Activated effector memory CD4-positive, alpha-beta T cell treated with Interleukin-2 at 50 U/mL for 16 hours (primary cell): ENCODE data around the gene PTAFR.

Source experiments
- DNase-seq: peaks from one replicate; pipeline ENCODE4 v3.0.0-alpha.2; 2020

The PTAFR gene

DNA sequence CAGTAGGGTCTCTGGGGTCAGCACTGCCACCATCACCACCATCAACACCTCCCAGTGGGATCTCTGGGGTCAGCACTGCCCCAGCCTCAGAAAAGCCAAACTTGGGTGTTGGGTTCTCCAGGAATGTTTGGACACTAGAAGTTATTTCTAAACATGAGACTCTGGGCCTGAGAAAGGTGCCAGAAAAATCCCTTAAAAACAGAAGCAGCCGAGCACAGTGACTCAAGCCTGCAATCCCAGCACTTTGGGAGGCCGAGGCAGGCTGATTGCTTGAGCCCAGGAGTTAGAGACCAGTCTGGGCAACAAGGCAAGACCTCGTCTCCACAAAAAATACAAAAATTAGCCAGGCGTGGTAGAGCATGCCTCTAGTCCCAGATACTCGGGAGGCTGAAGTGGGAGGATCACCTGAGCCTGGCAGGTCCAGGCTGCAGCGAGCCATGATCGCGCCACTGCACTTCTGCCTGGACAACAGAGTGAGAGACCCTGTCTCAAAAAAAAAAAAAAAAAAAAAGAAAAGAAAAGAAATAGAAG is 470 bp downstream of the PTAFR start:
- DNase-seq = no peak

GRCh38 chr1:28173980-28174297 is 2.6 kb downstream of the PTAFR start:
- DNase-seq = no peak

- DNase-seq = no peak
These were observed 3.1 kb downstream of the PTAFR start for GRCh38 chr1:28173151-28173979.

DNA sequence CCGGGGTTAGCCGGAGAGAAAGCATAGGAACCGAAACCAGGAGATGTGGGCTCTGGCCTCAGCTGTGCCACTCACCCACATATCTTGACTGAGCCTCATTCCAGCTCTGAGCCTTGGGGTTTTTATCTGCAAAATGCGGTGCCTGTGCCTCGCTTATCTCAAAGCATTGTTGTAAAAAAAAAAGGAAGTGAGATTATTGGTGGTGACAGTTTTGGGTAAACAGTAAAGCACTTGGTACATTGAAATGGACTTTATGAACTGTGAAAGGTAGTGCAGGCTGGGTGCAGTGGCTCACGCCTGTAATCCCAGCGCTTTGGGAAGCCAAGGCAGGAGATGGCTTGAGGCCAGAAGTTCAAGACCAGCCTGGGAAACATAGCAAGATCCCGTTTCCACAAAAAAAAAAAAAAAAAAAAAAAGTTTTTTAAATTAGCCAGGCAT is 3.8 kb downstream of the PTAFR start:
- no peak for DNase-seq

DNA sequence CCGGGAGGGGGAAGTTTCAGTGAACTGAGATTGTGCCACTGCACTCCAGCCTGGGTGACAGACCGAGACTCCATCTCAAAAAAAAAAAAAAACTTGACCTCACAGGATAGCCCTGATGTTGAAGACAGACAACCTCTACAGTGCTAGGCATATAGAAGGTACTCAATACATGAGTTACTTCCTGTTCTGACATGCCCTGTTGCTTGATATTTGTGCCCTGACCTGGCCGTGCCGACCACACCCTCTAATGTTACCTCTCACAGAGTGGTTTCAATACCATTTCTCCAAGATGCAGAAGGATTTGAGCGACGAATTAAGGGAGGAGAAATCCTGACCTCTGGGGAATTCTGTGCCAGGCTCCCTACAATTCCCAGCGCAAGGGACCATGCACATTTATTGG is 5.2 kb downstream of the PTAFR start:
- DNase-seq = no peak

- no peak for DNase-seq
These were observed 6.4 kb downstream of the PTAFR start for GRCh38 chr1:28170001-28170596.

GRCh38 chr1:28163496-28164161 is 12.9 kb downstream of the PTAFR start:
- DNase-seq = no peak

- DNase-seq = no peak
These were observed 14.3 kb downstream of the PTAFR start for GRCh38 chr1:28162151-28162550.

DNA sequence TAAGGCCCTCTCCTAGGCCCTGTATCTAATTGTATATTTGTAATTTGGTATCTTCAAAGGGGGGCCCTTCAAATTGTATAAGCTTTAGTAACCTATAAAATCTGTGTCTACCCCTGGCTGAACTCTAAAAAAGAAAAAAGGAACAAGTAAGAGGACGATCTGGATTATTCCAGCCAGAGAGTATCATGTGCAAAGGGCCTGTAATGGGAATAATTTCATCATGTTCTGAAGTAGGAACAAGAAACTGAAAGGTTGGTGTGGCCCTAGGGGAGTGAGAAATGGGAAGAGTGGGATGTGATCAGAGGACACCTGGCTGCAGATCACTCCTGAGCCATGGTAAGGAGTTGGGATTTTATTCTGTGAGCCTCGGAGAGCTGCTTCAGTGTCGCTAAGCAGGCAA is 14.7 kb downstream of the PTAFR start:
- DNase-seq = no peak

DNA sequence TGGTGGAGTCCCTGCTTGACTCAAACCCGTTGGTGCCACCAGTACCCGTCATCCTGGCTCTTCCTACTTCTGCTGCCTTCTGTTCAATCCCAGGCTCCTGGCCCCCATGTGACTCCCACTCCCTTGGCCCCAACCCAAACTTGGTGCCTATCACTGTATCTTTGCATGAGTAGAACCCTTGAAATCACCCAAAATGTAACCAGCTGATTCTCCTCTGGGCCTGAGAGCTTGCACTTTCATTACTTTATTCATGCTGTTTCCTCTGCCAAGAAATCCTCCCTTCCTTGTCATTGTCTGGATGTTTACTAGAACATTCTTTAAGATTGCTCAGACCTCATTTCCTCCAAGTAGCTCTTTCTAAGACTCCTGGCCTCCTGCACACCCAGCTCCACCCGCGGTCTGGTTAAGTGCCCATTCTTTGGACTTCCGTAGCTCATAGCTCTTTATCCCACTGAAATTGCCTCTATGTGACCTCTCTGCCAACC is 15.7 kb downstream of the PTAFR start:
- no peak for DNase-seq

DNA sequence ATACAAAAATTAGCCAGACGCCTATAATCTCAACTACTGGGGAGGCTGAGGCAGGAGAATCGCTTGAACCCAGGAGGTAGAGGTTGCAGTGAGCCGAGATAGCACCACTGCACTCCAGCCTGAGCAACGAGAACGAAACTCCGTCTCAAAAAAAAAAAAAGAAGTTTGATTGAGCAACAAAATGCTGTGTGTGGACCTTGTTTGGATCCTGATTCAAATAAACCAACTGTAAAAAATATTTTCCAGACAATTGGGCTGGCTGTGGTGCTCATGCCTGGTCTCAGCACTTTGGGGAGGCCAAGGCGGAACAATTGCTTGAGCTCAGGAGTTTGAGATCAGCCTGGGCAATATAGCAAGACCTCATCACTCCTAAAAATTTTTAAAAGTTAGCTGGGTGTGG is 16.8 kb downstream of the PTAFR start:
- no peak for DNase-seq

- DNase-seq = no peak
These were observed 17.2 kb downstream of the PTAFR start for GRCh38 chr1:28159243-28159642.

DNA sequence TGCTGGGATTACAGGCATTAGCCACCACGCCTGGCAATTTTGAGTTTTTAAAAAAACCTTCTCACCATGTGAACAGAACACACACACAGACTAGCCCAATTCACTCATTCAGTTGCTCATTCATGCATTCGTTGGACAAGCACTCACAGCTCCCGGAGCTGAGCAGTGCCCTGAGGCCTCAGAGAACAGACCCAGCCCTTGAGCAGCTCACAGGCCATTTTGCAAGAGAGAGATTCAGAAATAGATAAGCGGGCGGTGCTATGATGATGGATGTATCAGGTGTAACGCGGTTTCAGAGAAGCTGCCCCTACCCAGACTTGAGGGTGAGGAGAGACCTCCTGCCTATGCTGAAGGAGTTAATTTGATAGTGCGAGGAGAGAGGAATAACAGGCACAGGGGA is 18.6 kb downstream of the PTAFR start:
- no peak for DNase-seq

DNA sequence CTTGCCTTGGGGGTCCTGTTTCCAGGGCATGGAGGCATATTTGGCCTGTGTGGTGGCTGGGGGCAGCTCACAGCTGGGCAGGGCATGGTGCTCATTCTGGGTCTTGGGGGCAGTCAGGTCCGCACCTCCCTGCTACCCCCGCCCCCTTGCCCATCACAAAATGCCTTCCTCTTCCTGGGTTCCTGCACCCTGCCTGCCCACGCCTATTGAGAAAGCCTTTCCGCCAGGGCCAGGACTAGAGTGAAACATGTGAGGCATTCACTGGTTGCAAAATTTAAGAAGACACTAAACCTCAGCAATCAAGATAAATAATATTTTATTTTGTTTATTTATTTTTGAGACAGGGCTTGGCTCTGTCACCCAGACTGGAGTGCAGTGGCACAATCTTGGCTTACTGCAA is 19.7 kb downstream of the PTAFR start:
- no peak for DNase-seq

DNA sequence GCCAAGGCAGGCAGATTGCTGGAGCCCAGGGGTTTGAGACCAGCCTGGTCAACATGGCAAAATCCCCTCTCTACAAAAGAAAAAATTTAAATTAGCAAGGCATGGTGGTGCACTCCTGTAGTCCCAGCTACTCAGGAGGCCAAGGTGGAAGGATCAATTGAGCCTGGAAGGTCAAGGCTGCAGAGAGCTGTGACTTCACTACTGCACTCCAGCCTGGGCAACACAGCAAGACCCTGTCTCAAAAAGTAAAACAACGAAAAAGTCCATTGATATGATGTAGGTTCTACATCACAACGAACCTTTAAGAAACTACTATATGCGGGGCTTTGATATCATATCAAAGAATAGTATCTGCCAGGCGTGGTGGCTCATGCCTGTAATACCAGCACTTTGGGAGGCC is 20.9 kb downstream of the PTAFR start:
- no peak for DNase-seq

- no peak for DNase-seq
These were observed 22.4 kb downstream of the PTAFR start for GRCh38 chr1:28154078-28154594.

GRCh38 chr1:28150125-28150780 is 26.2 kb downstream of the PTAFR start:
- no peak for DNase-seq

GRCh38 chr1:28148880-28149195 is 27.7 kb downstream of the PTAFR start:
- no peak for DNase-seq

GRCh38 chr1:28147264-28148094 is 29.0 kb downstream of the PTAFR start:
- no peak for DNase-seq

- no peak for DNase-seq
These were observed 30.8 kb downstream of the PTAFR start for GRCh38 chr1:28145728-28146127.

GRCh38 chr1:28144203-28145135 is 32.0 kb downstream of the PTAFR start:
- no peak for DNase-seq
